ENCODE measurements around the gene IRF3. TPM values are rescaled to one million over a fixed set of nuclear protein-coding genes. Genes with fewer than 3 reads are reported as not detected.

Gene IRF3
- total and polyA plus RNA-seq, 2 donors (not counting 1 experiment from before 2014, with no cell fraction given), result 233 to 262 TPM

GRCh38 chr19:49616532-49616931, 49.1 kb downstream of the IRF3 start:
- CTCF ChIA-PET, result no interaction called here
- H3K27ac Mint-ChIP-seq, result no peak overlapping the region

GRCh38 chr19:49615861-49616260, 49.8 kb downstream of the IRF3 start:
- no peak overlapping the region for H3K27ac Mint-ChIP-seq
- H3K4me2 ChIP-seq (replicated peaks; ENCODE audit: low read depth, low read length, poor library complexity, severe bottlenecking), result no peak overlapping the region
- peaks cover 79% of the 10 kb centered on the region for H4K20me1 ChIP-seq (ENCODE audit: control insufficient read depth, insufficient read depth, low read length, poor library complexity, severe bottlenecking)
- H3K4me3 Mint-ChIP-seq, result no peak overlapping the region
- no peaks in the 10 kb centered on the region for H3K27me3 ChIP-seq (replicated peaks in 1 of 4; ENCODE audit: control extremely low read depth in 1 of 4, control insufficient read depth in 3 of 4, insufficient read depth in 4 of 4, low read length in 3 of 4)
- 98% methylated on average over 20 of the region's 23 CpGs for WGBS (ENCODE audit: insufficient coverage)
- no peak for TF ChIP-seq EZH2 (IDR thresholded peaks at IDR 0.05; ENCODE audit: borderline replicate concordance, insufficient read depth, low read depth, low read length, poor library complexity, severe bottlenecking)
- TF ChIP-seq CTCF (IDR thresholded peaks at IDR 0.05), result no peak
- H2AFZ ChIP-seq (ENCODE audit: insufficient read depth, low read depth, low read length, poor library complexity, severe bottlenecking), result no peak overlapping the region
- peaks cover 0 to 11% (median 0%) of the 10 kb centered on the region in 3 donors for H3K9me3 ChIP-seq (ENCODE audit: control extremely low read depth in 1 of 3, control insufficient read depth in 2 of 3, insufficient read depth in 1 of 3, low read length in 2 of 3)
- no peaks in the 10 kb centered on the region for H3K27me3 Mint-ChIP-seq
- no peak overlapping the region for H3K4me3 ChIP-seq (ENCODE audit: control extremely low read depth in 1 of 5, extremely low read depth in 1 of 5, insufficient read depth in 1 of 5, low read depth in 2 of 5, low read length in 4 of 5)
- no peaks in the 10 kb centered on the region for H3K9me3 Mint-ChIP-seq (ENCODE audit: insufficient read depth)
- CTCF ChIA-PET, result no interaction called here
- H3K36me3 ChIP-seq (replicated peaks in 1 of 2; ENCODE audit: control extremely low read depth in 1 of 2, control insufficient read depth in 1 of 2, extremely low read depth in 1 of 2, insufficient read depth in 2 of 2, low read length in 1 of 2), result peaks cover 11 to 75% of the 10 kb centered on the region in 2 experiments
- DNase-seq (no peak), ATAC-seq (ENCODE audit: low read depth) (no peak)
- POLR2A ChIA-PET, result no interaction called here
- H3K9ac ChIP-seq (ENCODE audit: low read length), result no peak overlapping the region
- intact Hi-C loops (cut with micrococcal nuclease), result no loop called here
- no peak overlapping the region for H3K27ac ChIP-seq (ENCODE audit: low read length in 2 of 2)
- peaks cover 58% of the 10 kb centered on the region for H3K79me2 ChIP-seq (ENCODE audit: control insufficient read depth, insufficient read depth, low read length)
- peaks cover 9% of the 10 kb centered on the region for H3K4me1 Mint-ChIP-seq
- H3K4me1 ChIP-seq (ENCODE audit: control insufficient read depth in 2 of 2, insufficient read depth in 2 of 2, low read length in 2 of 2), result no peaks in the 10 kb centered on the region

More at GRCh38 chr19:49616532-49616931, 49.1 kb downstream of the IRF3 start:
- Histone ChIP-seq H3K27me3 (replicated peaks in 1 of 4; ENCODE audit: control extremely low read depth in 1 of 4, control insufficient read depth in 3 of 4, insufficient read depth in 4 of 4, low read length in 3 of 4) (no peaks in the 10 kb centered on the region), H3K9me3 (ENCODE audit: control extremely low read depth in 1 of 3, control insufficient read depth in 2 of 3, insufficient read depth in 1 of 3, low read length in 2 of 3) (peaks cover 0 to 11% (median 0%) of the 10 kb centered on the region in 3 donors), H3K79me2 (ENCODE audit: control insufficient read depth, insufficient read depth, low read length) (peaks cover 53% of the 10 kb centered on the region), H3K27ac (ENCODE audit: low read length in 2 of 2) (no peak overlapping the region), H4K20me1 (ENCODE audit: control insufficient read depth, insufficient read depth, low read length, poor library complexity, severe bottlenecking) (peaks cover 80% of the 10 kb centered on the region), H3K4me1 (ENCODE audit: control insufficient read depth in 2 of 2, insufficient read depth in 2 of 2, low read length in 2 of 2) (no peaks in the 10 kb centered on the region), H2AFZ (ENCODE audit: insufficient read depth, low read depth, low read length, poor library complexity, severe bottlenecking) (no peak overlapping the region), H3K36me3 (replicated peaks in 1 of 2; ENCODE audit: control extremely low read depth in 1 of 2, control insufficient read depth in 1 of 2, extremely low read depth in 1 of 2, insufficient read depth in 2 of 2, low read length in 1 of 2) (peaks cover 11 to 74% of the 10 kb centered on the region in 2 experiments), H3K9ac (ENCODE audit: low read length) (no peak overlapping the region), H3K4me3 (ENCODE audit: control extremely low read depth in 1 of 5, extremely low read depth in 1 of 5, insufficient read depth in 1 of 5, low read depth in 2 of 5, low read length in 4 of 5) (no peak overlapping the region), H3K4me2 (replicated peaks; ENCODE audit: low read depth, low read length, poor library complexity, severe bottlenecking) (no peak overlapping the region)
- DNase-seq (no peak), ATAC-seq (ENCODE audit: low read depth) (no peak)
- Mint-ChIP-seq H3K9me3 (ENCODE audit: insufficient read depth) (no peaks in the 10 kb centered on the region), H3K27me3 (no peaks in the 10 kb centered on the region), H3K4me1 (peaks cover 9% of the 10 kb centered on the region), H3K4me3 (no peak overlapping the region)
- intact Hi-C loops (cut with micrococcal nuclease), result no loop called here
- TF ChIP-seq CTCF (IDR thresholded peaks at IDR 0.05) (no peak), EZH2 (IDR thresholded peaks at IDR 0.05; ENCODE audit: borderline replicate concordance, insufficient read depth, low read depth, low read length, poor library complexity, severe bottlenecking) (no peak)
- POLR2A ChIA-PET, result interaction anchor here (1.5 kb wide), 1 partner anchor 60 kb away, joined by 3 read pairs; no protein-coding TSS in a partner anchor
- 96% methylated on average over 6 of the region's 7 CpGs for WGBS (ENCODE audit: insufficient coverage)
